ENCODE data around the gene IDI1.
A peak's percentile ranks its signal among the peaks of the same experiment; 100 is the strongest.

The IDI1 gene

DNA sequence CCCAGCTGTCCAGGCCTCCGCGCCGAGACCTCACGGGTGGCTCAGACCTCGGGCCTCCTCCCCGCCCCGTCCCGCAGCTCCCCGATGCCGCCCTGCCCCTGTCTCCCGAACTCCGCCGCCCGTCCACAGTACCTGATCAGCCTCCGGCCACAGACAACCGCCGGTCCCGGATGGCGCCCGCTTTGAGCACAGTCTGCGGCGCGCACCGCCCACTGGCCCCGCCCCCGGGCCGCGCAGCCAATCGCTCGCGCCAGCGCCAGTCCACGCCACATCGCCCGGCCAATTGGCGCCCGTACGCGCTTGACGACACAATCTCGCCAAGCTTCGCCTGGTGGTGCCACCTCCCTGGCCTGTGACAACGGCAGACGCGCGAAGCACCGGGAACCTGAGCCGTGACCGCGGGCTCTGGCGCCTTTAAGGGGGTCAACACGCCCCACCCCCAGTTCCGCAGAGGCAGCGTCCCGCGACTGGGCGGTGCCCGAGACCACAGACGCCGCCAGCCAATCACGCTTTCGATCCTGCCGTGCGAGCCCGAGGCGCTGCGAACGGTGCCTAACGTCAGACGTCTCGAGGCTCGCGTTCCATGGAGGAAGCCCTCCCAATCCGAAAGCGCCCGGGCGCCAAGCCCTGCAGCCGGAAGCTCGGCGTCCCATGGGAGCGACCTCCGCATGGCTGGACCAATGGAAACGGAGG is at the start of gene IDI1:
TSS of gene IDI1 (minus strand) at position 388 of the 693 bp plus-strand sequence. CDS start at position 272, 116 bp downstream.
- peak within 1 kb of the TSS; percentile 99 for H3K4me3 ChIP-seq (ENCODE audit: low read depth, low read length)
- TF ChIP-seq, protein P1, sequence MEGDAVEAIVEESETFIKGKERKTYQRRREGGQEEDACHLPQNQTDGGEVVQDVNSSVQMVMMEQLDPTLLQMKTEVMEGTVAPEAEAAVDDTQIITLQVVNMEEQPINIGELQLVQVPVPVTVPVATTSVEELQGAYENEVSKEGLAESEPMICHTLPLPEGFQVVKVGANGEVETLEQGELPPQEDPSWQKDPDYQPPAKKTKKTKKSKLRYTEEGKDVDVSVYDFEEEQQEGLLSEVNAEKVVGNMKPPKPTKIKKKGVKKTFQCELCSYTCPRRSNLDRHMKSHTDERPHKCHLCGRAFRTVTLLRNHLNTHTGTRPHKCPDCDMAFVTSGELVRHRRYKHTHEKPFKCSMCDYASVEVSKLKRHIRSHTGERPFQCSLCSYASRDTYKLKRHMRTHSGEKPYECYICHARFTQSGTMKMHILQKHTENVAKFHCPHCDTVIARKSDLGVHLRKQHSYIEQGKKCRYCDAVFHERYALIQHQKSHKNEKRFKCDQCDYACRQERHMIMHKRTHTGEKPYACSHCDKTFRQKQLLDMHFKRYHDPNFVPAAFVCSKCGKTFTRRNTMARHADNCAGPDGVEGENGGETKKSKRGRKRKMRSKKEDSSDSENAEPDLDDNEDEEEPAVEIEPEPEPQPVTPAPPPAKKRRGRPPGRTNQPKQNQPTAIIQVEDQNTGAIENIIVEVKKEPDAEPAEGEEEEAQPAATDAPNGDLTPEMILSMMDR (IDR thresholded peaks at IDR 0.05; ENCODE audit: insufficient read depth, low read depth, low read length, missing control alignments) = no peak
- peak; percentile 100 for DNase-seq (ENCODE audit: low read depth)

DNA sequence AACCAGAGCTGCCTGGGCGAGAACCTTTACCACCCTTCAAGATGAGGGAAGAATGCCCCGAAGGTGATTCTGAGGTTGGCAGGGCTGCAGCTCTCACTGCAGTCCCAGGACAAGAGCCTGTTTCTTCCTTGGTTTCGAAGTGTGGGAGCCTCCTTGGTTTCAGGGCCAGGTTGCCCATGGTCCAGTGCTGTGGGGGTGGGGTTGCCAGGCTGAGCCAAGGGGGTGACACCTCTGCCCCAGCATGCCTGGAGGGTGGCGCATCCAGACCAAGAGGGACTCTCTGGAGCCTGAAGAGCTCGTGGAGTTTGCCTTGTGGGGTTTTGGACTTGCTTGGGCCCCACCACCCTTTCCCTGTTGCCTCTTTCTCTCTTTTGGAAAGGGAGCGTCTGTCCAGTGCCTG is 48.5 kb upstream of the IDI1 start:
- DNase-seq (ENCODE audit: low read depth) = no peak
- TF ChIP-seq, protein P1 (IDR thresholded peaks at IDR 0.05; ENCODE audit: insufficient read depth, low read depth, low read length, missing control alignments) = no peak
- no peak overlapping the region for H3K4me3 ChIP-seq (ENCODE audit: low read depth, low read length)

DNA sequence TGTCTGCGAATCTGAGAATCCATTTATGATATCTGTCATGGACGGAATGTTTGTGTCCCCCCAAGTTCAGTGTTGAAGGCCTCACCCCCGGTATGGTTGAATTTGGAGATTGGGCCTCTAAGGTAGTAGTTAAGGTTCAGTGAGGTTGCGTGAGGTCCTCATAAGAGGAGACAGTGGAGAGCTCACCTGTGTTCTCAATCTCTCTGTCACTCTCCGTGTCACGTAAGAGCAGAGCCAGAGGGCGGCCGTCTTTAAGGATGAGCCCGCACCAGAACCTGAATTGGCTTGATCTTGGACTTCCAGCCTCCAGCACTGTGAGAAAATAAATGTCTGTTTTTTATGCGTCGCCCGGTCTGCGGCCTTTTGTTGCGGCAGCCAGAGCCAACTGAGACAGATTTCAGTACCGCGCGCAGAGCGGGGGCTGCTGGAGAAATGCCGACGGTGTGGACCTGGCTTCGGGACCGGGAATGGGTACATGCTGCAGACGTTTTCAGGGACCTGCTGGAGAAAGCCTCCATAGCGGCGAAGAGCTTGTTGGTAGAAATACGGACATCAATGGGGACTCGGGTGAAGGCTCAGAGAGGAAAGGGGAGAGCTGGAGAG is 47.5 kb upstream of the IDI1 start:
- no peak for DNase-seq (ENCODE audit: low read depth)
- TF ChIP-seq, protein P1 (IDR thresholded peaks at IDR 0.05; ENCODE audit: insufficient read depth, low read depth, low read length, missing control alignments) = no peak
- H3K4me3 ChIP-seq (ENCODE audit: low read depth, low read length) = no peak overlapping the region

DNA sequence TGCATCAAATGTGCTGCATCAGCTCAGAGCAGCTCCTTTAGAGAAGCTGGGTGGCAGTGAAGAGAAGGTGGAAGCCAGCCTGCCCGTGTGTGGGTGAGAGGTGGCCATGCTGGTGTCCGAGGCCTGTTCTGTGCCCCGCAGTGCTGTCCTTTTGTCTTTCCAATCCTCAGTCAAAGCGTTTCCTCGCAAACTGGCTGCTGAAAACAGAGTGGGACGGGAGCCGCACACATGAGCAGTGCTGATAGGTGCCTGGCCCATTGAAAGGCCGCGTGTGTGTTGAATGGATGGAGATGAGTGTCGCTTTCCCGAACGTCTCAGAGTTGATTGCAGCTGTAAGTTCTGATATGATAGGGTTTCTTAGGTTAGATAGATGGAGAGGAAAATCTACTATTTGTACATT is 46.6 kb upstream of the IDI1 start:
- TF ChIP-seq, protein P1 (IDR thresholded peaks at IDR 0.05; ENCODE audit: insufficient read depth, low read depth, low read length, missing control alignments) = no peak
- no peak for DNase-seq (ENCODE audit: low read depth)
- H3K4me3 ChIP-seq (ENCODE audit: low read depth, low read length) = no peak overlapping the region

DNA sequence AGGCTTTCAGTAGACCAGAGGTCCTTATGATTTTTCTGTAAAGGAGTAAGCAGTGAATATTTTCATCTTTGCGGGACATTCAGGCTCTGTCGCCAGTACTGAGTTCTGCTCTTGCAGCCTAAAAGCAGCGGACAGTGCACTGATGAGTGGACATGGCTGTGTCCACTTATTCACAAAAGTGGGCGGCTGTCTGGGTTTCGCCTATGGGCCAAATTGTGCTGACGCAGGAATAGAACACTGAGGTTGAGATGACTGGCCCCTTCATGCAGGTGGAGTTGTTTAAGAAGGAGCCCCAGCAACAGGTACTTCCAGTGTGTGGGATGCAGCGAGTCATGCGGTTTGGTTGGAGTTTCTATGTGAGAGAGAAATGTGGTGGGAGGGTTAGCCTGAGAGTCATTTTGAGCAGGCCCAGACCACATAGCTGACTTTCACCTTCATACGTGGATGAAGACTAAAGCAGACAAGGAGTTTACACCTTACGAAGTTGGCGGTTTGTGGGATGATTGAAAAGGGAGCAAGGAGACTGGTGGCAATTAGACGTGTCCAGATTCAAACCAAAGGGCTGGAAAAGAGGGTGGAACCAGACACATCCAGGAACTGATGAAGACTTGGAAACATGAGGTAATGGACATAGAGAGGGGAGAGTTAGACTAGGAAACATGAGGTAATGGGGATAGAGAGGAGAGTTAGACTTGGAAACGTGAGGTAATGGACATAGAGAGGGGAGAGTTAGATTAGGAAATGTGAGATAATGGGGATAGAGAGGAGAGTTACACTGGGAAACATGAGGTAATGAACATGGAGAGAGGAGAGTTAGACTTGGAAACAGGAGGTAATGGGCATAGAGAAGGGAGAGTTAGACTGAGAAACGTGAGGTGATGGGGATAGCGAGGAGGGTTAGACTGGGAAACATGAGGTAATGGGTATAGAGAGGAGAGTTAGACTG is 45.5 kb upstream of the IDI1 start:
- no peak overlapping the region for H3K4me3 ChIP-seq (ENCODE audit: low read depth, low read length)
- DNase-seq (ENCODE audit: low read depth) = peak; percentile 16
- TF ChIP-seq, protein P1 (IDR thresholded peaks at IDR 0.05; ENCODE audit: insufficient read depth, low read depth, low read length, missing control alignments) = no peak

DNA sequence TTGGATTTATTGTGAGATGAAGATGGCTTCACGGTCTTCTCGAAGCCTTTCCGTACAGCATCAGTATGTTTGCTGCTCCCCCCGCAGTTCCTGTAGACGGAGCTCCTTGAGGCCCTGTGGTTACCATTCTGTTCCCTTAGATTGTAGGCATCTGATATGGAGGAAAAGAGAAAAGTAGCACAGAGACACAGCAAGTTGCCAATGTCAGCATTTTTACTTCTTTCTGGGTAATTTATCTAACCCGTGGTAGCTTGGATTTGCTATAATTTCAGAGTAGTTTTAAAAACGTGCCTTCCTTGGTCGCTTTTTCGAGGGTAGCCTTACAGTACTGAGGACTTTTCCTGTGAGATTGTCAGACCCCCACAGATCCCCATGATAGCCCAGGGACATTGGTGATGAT is 44.8 kb upstream of the IDI1 start:
- no peak for DNase-seq (ENCODE audit: low read depth)
- no peak overlapping the region for H3K4me3 ChIP-seq (ENCODE audit: low read depth, low read length)
- TF ChIP-seq, protein P1 (IDR thresholded peaks at IDR 0.05; ENCODE audit: insufficient read depth, low read depth, low read length, missing control alignments) = no peak
